ENCODE results near the gene ITGA3. TPM values are rescaled to one million over a fixed set of nuclear protein-coding genes. Genes with fewer than 3 reads are reported as not detected.

The ITGA3 gene
- total RNA-seq, 4 donors from 2014 or later = 14.3 to 73.1 (median 33.4) TPM

DNA sequence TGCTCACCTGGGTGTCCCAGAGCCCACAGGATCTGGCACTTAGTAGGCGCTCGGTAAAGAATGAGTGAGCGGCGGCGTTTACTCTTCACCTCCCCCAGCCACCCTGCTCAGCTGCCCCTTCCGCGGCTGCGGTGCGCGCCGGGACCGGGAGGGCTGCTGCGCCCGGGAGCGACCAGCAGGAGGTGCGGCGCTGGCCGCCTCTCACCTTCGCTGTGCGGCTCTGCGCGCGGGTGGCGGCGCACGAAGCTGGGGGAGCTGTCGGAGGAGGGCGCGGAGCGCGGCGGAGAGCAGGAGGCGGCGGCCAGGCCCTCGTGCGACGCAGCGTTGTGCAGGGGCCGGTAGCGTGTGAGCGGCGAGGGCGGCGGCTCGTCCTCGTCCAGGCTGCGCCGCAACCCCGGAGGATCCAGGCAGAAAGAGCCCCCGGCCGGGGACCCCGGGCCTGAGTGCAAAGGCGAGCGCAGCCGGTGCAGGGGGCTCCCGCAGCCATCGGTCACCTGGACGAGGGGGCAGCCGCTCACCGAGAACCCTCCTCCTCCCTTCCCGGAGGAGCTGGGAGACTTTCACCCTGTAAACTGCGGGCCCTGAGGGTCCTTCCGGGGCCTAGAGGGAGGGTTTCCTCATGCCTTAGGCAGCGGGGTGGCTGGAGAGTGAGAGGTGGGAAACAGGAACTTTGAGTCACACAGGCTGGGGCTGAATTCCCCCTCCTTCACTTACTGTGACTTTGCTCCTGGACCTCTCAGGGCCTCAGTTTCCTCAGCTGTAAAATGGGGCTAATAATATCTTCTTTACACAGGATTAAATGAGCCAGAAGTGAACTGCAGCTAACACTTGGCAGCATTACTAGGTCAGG lies 61.5 kb downstream of the ITGA3 start:
- Histone ChIP-seq H3K27me3 (no peaks in the 10 kb centered on the region), H3K4me1 (peaks cover 0 to 12% of the 10 kb centered on the region in 2 donors), H3K27ac (no peak overlapping the region), H3K4me3 (peak overlapping the region in 1 of 2 donors; percentile 21), H3K9me3 (no peaks in the 10 kb centered on the region), H3K36me3 (no peaks in the 10 kb centered on the region)
- intact Hi-C loops (cut with DNase I; ENCODE audit: low total_unique reads) = no loop called here
- peak in 1 of 2 donors; percentile 72 for DNase-seq
- TF ChIP-seq, protein P1, sequence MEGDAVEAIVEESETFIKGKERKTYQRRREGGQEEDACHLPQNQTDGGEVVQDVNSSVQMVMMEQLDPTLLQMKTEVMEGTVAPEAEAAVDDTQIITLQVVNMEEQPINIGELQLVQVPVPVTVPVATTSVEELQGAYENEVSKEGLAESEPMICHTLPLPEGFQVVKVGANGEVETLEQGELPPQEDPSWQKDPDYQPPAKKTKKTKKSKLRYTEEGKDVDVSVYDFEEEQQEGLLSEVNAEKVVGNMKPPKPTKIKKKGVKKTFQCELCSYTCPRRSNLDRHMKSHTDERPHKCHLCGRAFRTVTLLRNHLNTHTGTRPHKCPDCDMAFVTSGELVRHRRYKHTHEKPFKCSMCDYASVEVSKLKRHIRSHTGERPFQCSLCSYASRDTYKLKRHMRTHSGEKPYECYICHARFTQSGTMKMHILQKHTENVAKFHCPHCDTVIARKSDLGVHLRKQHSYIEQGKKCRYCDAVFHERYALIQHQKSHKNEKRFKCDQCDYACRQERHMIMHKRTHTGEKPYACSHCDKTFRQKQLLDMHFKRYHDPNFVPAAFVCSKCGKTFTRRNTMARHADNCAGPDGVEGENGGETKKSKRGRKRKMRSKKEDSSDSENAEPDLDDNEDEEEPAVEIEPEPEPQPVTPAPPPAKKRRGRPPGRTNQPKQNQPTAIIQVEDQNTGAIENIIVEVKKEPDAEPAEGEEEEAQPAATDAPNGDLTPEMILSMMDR (IDR thresholded peaks at IDR 0.05) = peak; percentile 37 to 90 (median 82)
- TF ChIP-seq POLR2A (IDR thresholded peaks at IDR 0.05) = peak in 1 of 2 donors; percentile 22

DNA sequence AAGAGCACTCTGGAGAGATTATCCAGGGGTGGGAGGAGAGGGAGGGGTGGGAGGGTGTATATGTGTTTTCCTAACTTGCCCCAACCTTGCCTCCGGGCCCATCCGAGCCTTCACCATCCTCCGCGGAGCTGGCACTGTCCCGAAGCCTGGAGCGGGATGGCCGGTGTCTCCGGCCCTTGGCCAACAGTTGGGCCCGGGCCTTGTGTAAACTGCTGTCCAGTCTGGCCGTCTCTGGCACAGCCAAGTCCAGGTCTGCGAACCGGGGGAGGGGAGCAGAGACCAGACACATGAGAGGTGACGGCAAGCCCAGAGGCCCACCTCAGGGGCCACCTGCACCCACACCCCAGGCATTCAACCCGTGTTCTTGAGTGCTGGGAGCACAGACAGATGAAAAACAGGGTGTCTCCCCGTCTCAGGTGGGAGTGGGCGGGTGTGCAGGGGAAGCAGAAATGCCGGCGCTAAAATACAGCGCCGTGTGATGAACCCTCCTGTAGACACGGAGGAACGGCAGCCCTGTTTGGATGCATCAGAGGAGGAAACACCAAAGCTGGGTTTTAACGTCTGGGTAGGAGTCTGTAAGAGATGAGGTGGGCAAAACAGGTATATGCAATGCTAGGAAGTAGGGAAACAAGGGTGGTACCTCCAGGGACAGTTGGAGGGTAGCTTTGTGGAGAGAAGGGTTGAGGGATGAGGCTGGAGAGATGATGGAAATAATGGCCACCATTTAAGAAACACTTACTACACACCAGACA lies 62.3 kb downstream of the ITGA3 start:
- no peaks in the 10 kb centered on the region for H3K27me3 ChIP-seq
- H3K4me3 ChIP-seq = no peak overlapping the region
- H3K27ac ChIP-seq = no peak overlapping the region
- no peaks in the 10 kb centered on the region for H3K36me3 ChIP-seq
- TF ChIP-seq POLR2A (IDR thresholded peaks at IDR 0.05) = no peak
- TF ChIP-seq, protein P1 (IDR thresholded peaks at IDR 0.05) = no peak
- DNase-seq = no peak
- no peaks in the 10 kb centered on the region for H3K9me3 ChIP-seq
- H3K4me1 ChIP-seq = peaks cover 0 to 5% of the 10 kb centered on the region in 2 donors
- intact Hi-C loops (cut with DNase I; ENCODE audit: low total_unique reads) = no loop called here

DNA sequence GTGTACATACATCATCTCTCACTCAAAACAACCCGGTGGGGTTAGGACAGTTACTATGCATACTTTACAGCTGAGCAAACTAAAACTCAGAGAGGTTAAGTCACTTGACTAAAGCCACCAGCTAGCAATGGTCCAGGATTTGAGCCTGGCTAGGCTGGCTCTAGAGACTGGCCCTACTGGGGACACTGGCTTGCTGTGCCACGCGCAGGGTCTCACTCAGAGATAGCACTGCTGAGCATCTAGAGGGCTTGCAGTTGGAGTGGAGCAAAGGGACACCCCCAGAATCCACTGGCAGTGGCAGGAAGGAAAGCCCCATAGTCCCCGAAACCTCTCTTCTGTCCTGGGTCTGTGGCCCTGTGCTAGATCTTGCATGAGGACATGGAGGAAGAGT lies 62.9 kb downstream of the ITGA3 start:
- Histone ChIP-seq H3K4me3 (no peak overlapping the region), H3K36me3 (no peaks in the 10 kb centered on the region), H3K27me3 (no peaks in the 10 kb centered on the region), H3K9me3 (no peaks in the 10 kb centered on the region), H3K4me1 (peaks cover 0 to 5% of the 10 kb centered on the region in 2 donors), H3K27ac (no peak overlapping the region)
- intact Hi-C loops (cut with DNase I; ENCODE audit: low total_unique reads) = no loop called here
- no peak for TF ChIP-seq POLR2A (IDR thresholded peaks at IDR 0.05)
- TF ChIP-seq, protein P1 (IDR thresholded peaks at IDR 0.05) = no peak
- no peak for DNase-seq

DNA sequence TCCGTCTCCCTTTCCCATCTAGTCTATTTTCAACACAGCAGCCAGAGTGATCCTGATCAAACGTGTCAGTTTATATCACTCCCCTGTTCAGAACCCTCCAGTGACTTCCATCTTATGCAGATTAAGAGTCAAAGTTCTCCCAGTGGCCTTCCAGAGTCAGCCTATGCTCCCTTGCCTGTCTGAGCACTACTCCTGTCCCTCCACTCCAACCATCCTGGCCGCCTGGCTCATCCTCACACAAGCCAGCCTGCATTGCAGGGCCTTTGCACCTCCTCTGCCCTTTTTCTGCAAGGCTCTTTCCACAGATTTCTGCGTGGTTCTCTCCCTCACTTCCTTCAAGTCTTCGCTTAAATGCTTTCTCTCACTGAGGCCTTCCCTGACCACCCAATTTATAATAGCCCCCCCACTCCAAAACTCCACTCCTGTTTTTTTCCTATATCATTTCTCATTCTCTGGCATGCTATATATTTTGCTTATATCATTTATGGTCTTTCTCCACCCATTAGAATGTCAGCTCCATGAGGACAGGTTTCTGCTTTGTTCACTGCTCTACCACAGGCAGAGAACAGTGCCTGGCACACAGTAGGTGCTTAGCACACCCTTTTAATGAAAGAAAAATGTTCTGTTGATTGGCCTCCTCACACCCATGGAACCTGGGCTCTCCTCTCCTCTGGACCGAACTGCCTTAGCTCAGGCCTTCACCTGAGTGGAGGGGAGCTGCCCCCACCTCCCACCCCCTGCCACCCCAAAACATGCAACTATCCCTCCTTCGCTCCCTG lies 64.8 kb downstream of the ITGA3 start:
- intact Hi-C loops (cut with DNase I; ENCODE audit: low total_unique reads) = no loop called here
- H3K27ac ChIP-seq = no peak overlapping the region
- no peaks in the 10 kb centered on the region for H3K27me3 ChIP-seq
- peaks cover 0 to 5% of the 10 kb centered on the region in 2 donors for H3K4me1 ChIP-seq
- no peak overlapping the region for H3K4me3 ChIP-seq
- H3K36me3 ChIP-seq = no peaks in the 10 kb centered on the region
- no peak for DNase-seq
- no peaks in the 10 kb centered on the region for H3K9me3 ChIP-seq
- no peak for TF ChIP-seq POLR2A (IDR thresholded peaks at IDR 0.05)
- TF ChIP-seq, protein P1 (IDR thresholded peaks at IDR 0.05) = no peak
